ES-I3 (cell line): ENCODE data around the gene CABP4.

Source experiments
- H3K36me3 ChIP-seq: 2 replicates; pipeline ENCODE4 v1.6.1; 2013; ENCODE audit warnings: mild to moderate bottlenecking, low read length, control low read depth, moderate library complexity; ENCODE audit not compliant: insufficient read depth
- H3K4me1 ChIP-seq: 2 replicates; pipeline ENCODE4 v1.6.1; 2013; ENCODE audit warnings: mild to moderate bottlenecking, control low read depth, low read length; ENCODE audit not compliant: insufficient read depth
- H3K9ac ChIP-seq: 2 replicates; pipeline ENCODE4 v1.6.1; 2013; ENCODE audit warnings: low read depth, mild to moderate bottlenecking, low read length, moderate library complexity
- H3K9me3 ChIP-seq: 2 replicates; pipeline ENCODE4 v1.6.1; 2013; ENCODE audit warnings: mild to moderate bottlenecking, low read length, moderate library complexity; ENCODE audit not compliant: control insufficient read depth, insufficient read depth

Gene CABP4

GRCh38 chr11:67455054-67455453 is at the start of gene CABP4:
CABP4 (plus strand) TSS chr11:67455354; CDS start chr11:67455424, 70 bp downstream.
- H3K36me3 ChIP-seq: no peaks in the 10 kb centered on the region
- no peak within 1 kb of the TSS for H3K9ac ChIP-seq
- no peaks in the 10 kb centered on the region for H3K4me1 ChIP-seq
- no peaks in the 10 kb centered on the region for H3K9me3 ChIP-seq

GRCh38 chr11:67405688-67406339 is 49.3 kb upstream of the CABP4 start:
- H3K4me1 ChIP-seq: peaks cover 16% of the 10 kb centered on the region; the same call in 1 of the 2 replicates

GRCh38 chr11:67406420-67406968 is 48.7 kb upstream of the CABP4 start:
- no peaks in the 10 kb centered on the region for H3K36me3 ChIP-seq
- H3K4me1 ChIP-seq: peaks cover 16% of the 10 kb centered on the region; the same call in 1 of the 2 replicates
- no peak overlapping the region for H3K9ac ChIP-seq
- H3K9me3 ChIP-seq: no peaks in the 10 kb centered on the region

More at GRCh38 chr11:67405688-67406339, 49.3 kb upstream of the CABP4 start:
- no peaks in the 10 kb centered on the region for H3K36me3 ChIP-seq
- no peak overlapping the region for H3K9ac ChIP-seq
- H3K9me3 ChIP-seq: no peaks in the 10 kb centered on the region

- Histone ChIP-seq H3K36me3 (no peaks in the 10 kb centered on the region), H3K9ac (no peak overlapping the region)
These were observed 48.0 kb upstream of the CABP4 start for GRCh38 chr11:67406969-67407687.

GRCh38 chr11:67407688-67408163 is 47.4 kb upstream of the CABP4 start:
- Histone ChIP-seq H3K9me3 (no peaks in the 10 kb centered on the region), H3K36me3 (no peaks in the 10 kb centered on the region), H3K4me1 (peaks cover 11% of the 10 kb centered on the region; the same call in 1 of the 2 replicates), H3K9ac (no peak overlapping the region)

More at GRCh38 chr11:67406969-67407687, 48.0 kb upstream of the CABP4 start:
- H3K4me1 ChIP-seq: peaks cover 13% of the 10 kb centered on the region; the same call in 1 of the 2 replicates
- no peaks in the 10 kb centered on the region for H3K9me3 ChIP-seq

GRCh38 chr11:67408437-67409200 is 46.5 kb upstream of the CABP4 start:
- Histone ChIP-seq H3K36me3 (no peaks in the 10 kb centered on the region), H3K9ac (no peak overlapping the region), H3K4me1 (peaks cover 4% of the 10 kb centered on the region; the same call in 1 of the 2 replicates), H3K9me3 (no peaks in the 10 kb centered on the region)

- H3K4me1 ChIP-seq: peaks cover 3% of the 10 kb centered on the region; the same call in 1 of the 2 replicates
- H3K9me3 ChIP-seq: no peaks in the 10 kb centered on the region
- H3K36me3 ChIP-seq: no peaks in the 10 kb centered on the region
- H3K9ac ChIP-seq: no peak overlapping the region
These were observed 45.9 kb upstream of the CABP4 start for GRCh38 chr11:67409261-67409666.

- Histone ChIP-seq H3K36me3 (no peaks in the 10 kb centered on the region), H3K4me1 (peaks cover 3% of the 10 kb centered on the region; the same call in 1 of the 2 replicates), H3K9me3 (no peaks in the 10 kb centered on the region), H3K9ac (no peak overlapping the region)
These were observed 45.3 kb upstream of the CABP4 start for GRCh38 chr11:67409781-67410368.

- H3K9ac ChIP-seq: no peak overlapping the region
- H3K9me3 ChIP-seq: no peaks in the 10 kb centered on the region
- H3K36me3 ChIP-seq: no peaks in the 10 kb centered on the region
- peaks cover 3% of the 10 kb centered on the region; the same call in 1 of the 2 replicates for H3K4me1 ChIP-seq
These were observed 44.8 kb upstream of the CABP4 start for GRCh38 chr11:67410369-67410831.

- Histone ChIP-seq H3K4me1 (peaks cover 6% of the 10 kb centered on the region; the same call in 1 of the 2 replicates), H3K9ac (no peak overlapping the region), H3K9me3 (no peaks in the 10 kb centered on the region), H3K36me3 (no peaks in the 10 kb centered on the region)
These were observed 44.0 kb upstream of the CABP4 start for GRCh38 chr11:67410984-67411784.

GRCh38 chr11:67411785-67412152 is 43.4 kb upstream of the CABP4 start:
- peaks cover 8% of the 10 kb centered on the region; the same call in 1 of the 2 replicates for H3K4me1 ChIP-seq

GRCh38 chr11:67412495-67413179 is 42.5 kb upstream of the CABP4 start:
- H3K9me3 ChIP-seq: no peaks in the 10 kb centered on the region
- H3K4me1 ChIP-seq: peaks cover 8% of the 10 kb centered on the region; the same call in 1 of the 2 replicates
- H3K9ac ChIP-seq: no peak overlapping the region
- no peaks in the 10 kb centered on the region for H3K36me3 ChIP-seq

More at GRCh38 chr11:67411785-67412152, 43.4 kb upstream of the CABP4 start:
- Histone ChIP-seq H3K9me3 (no peaks in the 10 kb centered on the region), H3K36me3 (no peaks in the 10 kb centered on the region), H3K9ac (no peak overlapping the region)
